HG02571 (cell line): ENCODE measurements around the gene LRFN3.
"Not testable (repeated sequence)": the region's sequence is repeated elsewhere in the genome, so short reads cannot be mapped to it uniquely, and the experiment has no call there.

Source experiments
- ATAC-seq: cut with Tn5 transposase; IDR thresholded peaks from one replicate; pipeline ENCODE4 v1.9.1; 2021; ENCODE audit warnings: mild to moderate bottlenecking, moderate library complexity; ENCODE audit not compliant: unreplicated experiment

Gene LRFN3

DNA sequence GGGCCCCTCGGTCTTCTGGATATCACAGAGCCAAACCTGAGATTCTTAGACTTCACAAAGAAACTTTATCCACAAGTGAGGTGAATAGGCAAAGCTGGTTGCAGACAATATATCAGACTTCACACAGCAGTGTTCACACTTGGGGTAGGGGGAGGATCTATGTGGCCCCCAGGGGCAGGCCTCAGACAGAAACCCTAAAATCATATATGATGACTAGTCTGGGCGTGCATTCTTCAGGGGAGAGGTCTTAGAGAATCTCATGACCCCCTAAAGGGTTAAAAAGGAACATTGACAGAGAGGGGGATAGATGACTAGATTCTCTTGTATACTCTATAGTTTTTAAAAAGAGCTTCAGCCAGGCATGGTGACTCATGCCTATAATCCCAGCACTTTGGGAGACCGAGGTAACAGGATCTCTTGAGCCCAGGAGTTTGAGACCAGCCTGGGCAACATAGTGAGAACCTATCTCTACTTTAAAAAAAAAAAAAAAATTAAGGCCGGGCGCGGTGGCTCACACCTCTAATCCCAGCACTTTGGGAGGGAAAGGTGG is 30.9 kb upstream of the LRFN3 start:
- no peak for ATAC-seq

- no peak for ATAC-seq
These were observed 28.8 kb upstream of the LRFN3 start for GRCh38 chr19:35907377-35907745.

- ATAC-seq = no peak
These were observed 28.1 kb upstream of the LRFN3 start, which contains the start of gene TYROBP for GRCh38 chr19:35908010-35908441. TYROBP (minus strand) TSS chr19:35908295; CDS start chr19:35908228, 67 bp downstream.

GRCh38 chr19:35908973-35909683 is 27.0 kb upstream of the LRFN3 start:
- ATAC-seq = no peak

DNA sequence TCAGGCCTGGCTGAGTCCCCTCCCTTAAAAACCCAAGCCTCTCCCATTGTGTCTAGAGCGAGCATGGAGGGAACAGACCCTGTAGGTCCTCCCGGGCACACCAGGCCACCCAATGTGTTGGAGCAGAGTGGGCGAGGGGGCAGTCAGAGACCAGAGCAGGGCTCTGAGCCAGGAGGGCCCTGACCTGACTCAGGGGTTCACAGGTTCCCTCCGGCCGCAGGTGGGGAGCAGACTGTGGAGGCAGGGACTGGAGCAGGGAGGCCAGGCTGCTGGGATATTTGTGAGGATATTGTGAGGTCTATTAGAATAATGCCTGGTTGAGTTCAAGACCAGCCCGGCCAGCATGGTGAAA is 26.5 kb upstream of the LRFN3 start:
- no peak for ATAC-seq

DNA sequence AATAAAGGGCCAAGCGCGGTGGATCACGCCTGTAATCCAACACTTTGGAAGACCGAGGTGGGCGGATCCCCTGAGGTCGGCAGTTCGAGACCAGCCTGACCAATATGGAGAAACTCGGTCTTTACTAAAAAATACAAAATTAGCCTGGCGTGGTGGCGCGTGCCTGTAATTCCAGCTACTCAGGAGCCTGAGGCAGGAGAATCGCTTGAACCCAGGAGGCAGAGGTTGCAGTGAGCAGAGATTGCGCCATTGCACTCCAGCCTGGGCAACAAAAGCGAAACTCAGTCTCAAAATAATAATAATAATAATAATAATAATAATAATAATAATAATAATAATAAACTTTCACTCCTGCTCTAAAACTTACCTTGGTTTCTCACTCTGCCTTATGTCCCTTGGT is 25.8 kb upstream of the LRFN3 start:
- not testable (repeated sequence) for ATAC-seq

GRCh38 chr19:35911173-35911572 is 25.0 kb upstream of the LRFN3 start:
- no peak for ATAC-seq

DNA sequence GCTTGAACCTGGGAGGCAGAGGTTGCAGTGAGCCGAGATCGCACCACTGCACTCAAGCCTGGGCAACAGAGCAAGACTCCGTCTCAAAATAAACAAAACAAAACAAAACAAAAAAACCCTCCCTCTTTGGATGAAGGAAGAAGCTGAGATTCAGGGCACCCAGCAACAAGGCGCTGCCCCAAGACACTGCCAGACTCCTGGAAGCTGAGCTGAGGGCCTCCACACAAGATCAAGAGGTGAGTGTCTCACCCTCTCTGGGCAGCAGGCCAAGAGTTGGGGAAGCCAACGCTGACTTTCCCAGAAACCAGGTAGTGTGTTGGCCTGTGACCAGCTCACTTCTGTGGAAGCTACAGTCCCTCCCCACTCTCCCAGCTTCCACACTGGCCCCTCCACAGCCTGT is 24.4 kb upstream of the LRFN3 start:
- no peak for ATAC-seq

GRCh38 chr19:35913589-35913988 is 22.6 kb upstream of the LRFN3 start:
- ATAC-seq = no peak

- ATAC-seq = no peak
These were observed 20.7 kb upstream of the LRFN3 start for GRCh38 chr19:35915443-35915842.

DNA sequence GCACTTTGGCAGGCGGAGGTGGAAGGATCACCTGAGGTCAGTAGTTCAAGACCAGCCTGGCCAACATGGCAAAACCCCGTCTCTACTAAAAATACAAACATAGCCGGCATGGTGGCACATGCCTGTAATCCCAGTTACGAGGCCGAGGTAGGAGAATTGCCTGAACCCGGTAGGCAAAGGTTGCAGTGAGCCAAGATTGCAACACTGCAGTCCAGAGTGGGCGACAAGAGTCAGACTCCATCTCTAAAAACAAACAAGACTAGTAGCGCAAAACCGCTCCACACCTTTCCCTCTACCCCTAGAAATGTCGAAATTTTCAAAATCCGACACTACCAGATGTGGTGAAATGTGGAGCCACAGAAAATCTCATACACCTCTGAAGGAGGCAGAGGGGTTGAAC is 16.9 kb upstream of the LRFN3 start:
- no peak for ATAC-seq

DNA sequence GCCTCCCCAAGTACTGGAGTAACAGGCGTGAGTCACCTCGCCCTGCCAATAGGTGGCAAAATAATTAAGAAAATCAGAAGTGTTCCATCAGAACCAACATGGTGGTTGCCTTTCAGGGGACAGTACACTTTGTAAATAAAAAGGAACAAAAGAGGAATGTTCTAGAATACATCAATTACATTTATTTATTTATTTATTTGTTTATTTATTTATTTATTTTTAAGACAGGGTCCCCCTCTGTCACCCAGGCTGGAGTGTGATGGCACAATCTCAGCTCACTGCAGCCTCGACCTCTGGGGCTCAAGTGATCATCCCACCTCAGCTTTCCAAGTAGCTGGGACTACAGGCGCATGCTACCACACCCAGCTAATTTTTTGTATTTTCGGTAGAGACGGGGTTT is 15.2 kb upstream of the LRFN3 start:
- no peak for ATAC-seq

DNA sequence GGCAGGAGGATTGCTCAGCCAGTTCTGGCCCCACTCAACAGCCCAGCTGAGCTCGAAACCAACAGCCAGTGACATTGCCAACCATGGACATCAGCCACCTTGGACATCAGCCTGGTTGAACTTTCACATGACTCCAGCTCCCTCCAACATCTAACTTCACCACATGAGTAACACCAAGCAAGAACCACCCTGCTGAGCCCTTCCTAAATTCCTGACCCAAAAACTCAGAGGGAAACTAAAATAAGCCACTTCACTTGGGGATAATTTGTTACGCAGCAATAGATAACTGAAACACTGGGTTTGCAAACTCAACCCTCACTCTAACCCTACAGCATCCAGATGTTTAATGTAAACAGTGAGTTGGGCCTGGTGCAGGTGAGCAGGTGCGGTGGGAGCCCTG is 10.7 kb upstream of the LRFN3 start:
- no peak for ATAC-seq

DNA sequence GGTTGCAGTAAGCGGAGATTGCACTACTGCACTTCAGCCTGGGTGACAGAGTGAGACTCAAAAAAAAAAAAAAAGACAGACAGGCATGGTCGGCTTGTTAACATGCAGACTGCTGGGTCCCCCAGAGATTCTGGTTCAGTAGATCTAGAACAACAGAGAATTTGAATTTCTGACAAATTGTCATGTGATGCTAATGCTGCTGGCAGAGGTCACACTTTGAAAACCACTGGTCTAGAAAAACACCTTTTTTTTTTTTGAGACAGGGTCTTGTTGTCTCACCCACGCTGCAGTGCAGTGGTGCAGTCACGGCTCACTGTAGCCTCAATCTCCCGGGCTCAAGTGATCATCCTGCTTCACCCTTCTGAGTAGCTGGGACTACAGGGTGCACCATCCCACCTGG is 7.7 kb upstream of the LRFN3 start:
- no peak for ATAC-seq

DNA sequence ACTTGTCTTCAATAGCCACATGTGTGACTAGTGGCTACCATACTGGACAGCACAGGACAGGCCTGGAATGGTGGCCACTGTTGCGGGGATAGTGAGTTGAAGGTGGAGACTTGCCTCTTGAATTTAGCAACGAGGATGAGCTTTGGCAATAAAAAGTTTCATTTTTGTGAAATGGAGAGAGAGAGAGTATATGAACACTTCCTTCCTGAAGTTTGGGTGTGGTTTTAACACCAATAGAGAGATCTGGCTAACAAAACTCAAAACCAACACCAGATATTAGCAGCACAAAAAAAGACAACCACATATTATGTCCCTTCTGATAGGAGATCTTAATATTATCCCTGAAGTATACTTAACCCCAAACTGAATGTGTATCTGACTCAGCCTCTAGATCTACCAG is 6.3 kb upstream of the LRFN3 start:
- ATAC-seq = no peak

- ATAC-seq = peak; percentile 91
These were observed 4.9 kb upstream of the LRFN3 start for GRCh38 chr19:35931161-35931873.

DNA sequence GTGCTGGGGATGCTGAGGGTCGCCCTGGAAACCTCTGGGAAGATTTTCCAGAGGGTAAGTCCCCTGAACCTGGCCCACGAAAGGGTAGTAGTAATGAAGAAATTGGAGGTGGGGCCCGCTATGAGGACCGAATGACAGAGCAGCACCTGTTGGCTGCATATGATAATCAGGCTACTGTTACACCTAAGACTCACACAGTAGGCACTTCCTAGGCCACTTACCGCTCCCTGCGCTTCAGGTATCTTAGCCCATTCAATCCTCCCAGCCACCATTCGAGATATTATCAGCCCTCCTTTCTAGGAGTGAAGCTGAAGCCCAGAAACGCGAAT is 4.3 kb upstream of the LRFN3 start:
- no peak for ATAC-seq

GRCh38 chr19:35932291-35932936 is 3.8 kb upstream of the LRFN3 start:
- no peak for ATAC-seq

DNA sequence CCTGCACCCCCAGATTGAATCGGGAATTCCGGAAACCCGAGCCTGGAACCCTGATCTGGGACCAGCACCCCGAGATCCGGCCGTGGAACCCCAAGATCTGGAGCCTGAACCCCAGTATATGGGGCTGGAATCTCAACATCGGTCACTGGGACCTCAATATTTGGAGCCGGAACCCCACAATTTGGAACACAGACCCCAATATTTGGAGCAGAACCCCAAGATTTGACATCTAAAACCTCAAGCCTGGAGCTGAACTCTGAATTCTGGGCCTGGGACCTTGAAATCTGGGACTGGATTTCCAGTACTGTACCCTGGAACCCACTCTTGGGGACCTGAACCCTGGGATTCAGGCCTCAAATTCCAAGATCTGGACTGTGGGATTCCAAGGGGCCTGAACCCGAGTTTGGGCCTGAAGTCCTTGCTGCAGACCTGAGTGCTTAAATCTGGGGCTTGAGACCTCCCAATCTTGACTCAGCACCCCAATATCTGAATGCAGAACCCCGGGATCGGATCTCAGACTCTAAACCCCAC is 629 bp downstream of the LRFN3 start:
- no peak for ATAC-seq

GRCh38 chr19:35937345-35938281 is 1.4 kb downstream of the LRFN3 start:
- ATAC-seq = no peak
